Embryonic facial prominence (tissue), 1 donor: Measurements from ENCODE around the gene UGDH.
"Not testable (repeated sequence)": the region's sequence is repeated elsewhere in the genome, so short reads cannot be mapped to it uniquely, and the experiment has no call there.

ENCODE experiments used
- DNase-seq: peaks from one replicate; pipeline ENCODE4 v3.0.0-alpha.2; 2016; ENCODE audit errors: extremely low spot score

The UGDH gene

DNA sequence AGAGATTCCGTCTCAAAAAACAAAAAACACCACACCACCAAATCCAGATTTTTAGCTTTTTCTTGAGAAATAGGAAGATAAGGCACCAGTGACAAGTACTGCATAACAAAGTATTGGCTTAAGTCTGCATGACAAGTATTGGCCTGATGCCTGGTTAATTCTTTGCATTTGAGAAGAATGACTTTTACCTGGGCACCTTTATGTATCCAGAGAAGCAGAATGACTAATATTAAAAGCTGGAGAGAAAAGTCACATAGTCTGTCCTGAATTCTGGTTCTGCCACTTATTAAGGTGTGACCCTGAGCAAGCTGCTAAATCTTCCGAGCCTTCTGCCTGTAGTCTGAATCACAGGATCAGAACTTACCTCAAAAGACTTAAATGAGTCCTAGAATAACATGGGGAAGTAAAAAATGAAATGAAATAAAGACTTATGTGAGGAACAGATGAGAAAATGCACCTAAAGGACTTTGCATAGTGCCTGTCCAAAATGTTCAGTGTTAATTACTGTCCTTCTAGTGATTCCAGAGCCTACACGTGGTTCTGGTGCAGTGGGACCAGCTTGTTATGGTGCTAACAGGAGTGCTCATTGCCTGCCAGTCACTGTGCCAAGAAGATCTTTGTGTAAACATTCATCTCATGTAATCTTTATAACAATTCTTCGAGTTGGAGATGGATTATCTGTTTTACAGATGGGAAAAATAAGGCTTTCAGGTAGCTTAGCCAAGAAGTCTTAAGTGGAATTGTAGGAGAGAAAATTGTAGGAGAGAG lies 31.6 kb downstream of the UGDH start:
- DNase-seq: no peak

DNA sequence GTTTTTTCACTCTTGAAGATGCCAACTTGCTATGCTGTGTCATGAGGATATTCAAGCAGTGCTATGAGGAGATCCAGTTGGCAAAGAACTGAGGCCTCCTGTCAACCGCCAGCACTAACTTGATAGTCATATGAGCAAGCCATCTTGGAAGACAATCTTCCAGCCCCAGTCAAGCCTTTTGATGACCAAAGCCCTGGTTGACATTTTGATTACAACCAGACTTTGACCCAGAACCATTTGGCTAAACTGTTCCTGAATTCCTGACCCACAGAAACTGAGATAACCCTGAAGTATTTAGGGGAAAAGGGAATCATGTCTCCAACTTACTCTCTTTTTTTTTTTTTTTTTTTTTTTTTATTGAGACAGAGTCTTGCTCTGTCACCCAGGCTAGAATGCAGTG lies 32.9 kb downstream of the UGDH start:
- no peak for DNase-seq

GRCh38 chr4:39490322-39490721 lies 36.9 kb downstream of the UGDH start:
- no peak for DNase-seq

DNA sequence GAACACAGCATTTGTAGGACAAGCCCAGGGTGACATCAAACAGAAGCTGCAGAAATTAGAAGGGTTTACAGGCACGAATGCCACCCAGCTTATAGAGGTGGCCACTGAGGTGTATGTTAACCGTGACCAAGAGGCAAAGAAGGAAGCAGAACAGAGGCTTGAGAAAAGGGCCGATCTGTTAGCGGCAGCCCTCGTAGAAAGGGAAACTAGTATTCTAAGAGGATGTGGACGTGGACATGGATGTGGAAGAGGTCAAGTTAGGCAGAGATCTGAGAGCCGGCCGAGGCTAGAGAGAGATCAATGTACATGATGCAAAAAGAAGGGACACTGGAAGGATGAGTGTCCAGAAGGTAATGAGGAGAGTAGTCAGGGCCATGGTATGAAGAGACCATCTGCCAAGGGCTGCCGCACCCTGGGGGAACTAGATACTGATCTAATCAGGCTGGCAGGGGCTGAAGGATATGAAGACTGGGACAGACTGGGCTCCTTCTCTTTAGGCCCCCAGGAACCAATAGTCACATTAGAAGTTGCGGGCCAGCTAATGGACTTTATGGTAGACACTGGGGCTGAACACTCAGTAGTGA lies 40.9 kb downstream of the UGDH start:
- DNase-seq: no peak

GRCh38 chr4:39484582-39485272 lies 42.5 kb downstream of the UGDH start:
- DNase-seq: no peak

- DNase-seq: no peak
These were observed 46.1 kb downstream of the UGDH start for GRCh38 chr4:39480902-39481695.

- DNase-seq: no peak
These were observed 47.0 kb downstream of the UGDH start for GRCh38 chr4:39480251-39480650.

- DNase-seq: no peak
These were observed 50.9 kb downstream of the UGDH start for GRCh38 chr4:39476187-39476895.

DNA sequence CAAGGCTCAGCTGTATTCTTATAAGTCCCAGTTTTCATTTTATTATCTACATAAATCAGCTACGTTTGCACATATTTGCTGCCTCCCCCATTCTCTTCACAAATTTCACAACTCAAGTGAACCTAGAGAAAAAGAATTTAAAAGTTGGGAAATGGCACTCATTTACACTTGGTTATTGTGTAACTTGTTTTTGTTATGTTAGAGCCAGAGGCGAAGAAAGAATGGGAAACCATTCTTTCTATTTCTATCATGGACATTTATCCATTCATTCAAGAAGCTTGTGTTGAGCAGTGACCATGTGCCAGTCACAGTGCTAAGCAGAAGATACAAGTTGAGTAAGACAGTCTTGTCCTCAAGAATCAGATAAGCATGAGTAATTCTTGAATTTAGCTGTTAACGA lies 54.8 kb downstream of the UGDH start:
- DNase-seq: no peak

- DNase-seq: no peak
These were observed 56.8 kb downstream of the UGDH start for GRCh38 chr4:39470402-39470801.

DNA sequence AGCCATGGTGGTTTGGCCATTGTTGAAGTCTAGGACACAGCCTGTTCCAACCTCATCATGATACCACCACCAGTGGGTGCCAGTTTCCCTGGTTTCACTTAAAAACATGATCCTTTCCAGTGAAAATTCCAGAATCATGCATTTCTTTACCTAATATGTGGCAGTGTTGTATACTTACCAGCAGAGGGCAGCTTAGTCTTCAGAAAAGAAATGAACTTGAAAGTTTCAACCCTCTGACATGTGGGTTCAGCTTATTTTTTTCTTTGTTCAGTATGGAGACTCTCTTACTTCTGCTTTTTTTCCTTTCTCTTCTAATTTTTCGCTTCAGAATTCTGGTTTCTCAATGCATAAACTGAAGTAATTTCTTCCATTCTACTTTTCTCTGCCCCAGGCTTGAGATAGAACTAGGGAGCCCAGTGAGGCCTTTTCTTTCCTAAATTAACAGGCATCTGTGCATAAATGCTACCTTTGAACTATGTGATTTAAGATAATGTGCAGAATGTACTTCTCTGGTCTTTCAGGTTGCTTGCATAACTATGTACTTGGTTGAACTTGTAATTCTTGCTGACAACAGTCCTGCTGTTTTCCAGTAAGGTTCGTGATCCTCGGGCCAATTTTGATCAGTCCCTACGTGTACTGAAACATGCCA lies 57.7 kb downstream of the UGDH start:
- peak; percentile 85 for DNase-seq

DNA sequence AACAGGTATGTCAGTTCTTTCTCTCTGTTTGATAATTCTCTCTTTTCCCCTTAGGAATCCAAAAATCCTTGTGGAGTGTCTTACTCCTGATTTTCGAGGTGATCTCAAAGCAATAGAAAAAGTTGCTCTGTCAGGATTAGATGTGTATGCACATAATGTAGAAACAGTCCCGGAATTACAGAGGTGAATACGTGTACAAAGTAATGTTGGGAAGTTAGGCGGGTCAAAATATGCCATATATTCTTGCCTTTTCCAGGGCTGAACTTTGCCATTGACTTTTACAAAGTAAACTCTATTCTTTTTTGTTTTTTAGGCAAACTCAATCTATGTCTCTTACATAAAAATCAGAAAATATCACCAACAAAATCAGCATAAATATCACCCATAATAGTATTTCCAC lies 59.8 kb downstream of the UGDH start:
- no peak for DNase-seq

DNA sequence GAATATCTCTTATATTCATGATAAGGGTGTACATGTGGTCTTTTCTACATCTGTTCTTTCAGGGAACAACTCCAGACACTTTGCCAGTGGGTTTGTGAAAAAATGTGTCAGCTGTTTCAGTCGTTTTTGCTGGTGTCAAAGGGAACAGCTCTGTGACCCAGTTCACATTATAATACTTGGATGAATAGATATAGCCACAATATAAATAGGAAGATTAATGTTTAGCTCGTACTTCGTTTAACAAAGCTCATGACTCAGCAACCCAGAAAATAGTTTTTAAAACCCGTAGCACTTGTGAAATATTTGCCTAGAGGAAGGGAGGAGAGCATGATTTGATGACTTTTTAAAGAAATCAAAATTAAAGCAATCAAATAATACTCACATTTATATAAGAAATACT lies 60.5 kb downstream of the UGDH start:
- DNase-seq: no peak

GRCh38 chr4:39464886-39465501 lies 62.2 kb downstream of the UGDH start:
- DNase-seq: no peak

GRCh38 chr4:39458505-39459300 lies 68.5 kb downstream of the UGDH start, which contains the start of the genes LIAS and RPL9:
LIAS (plus strand) TSS chr4:39459056; CDS start chr4:39459118, 62 bp downstream.
RPL9 (minus strand) TSS chr4:39458922; CDS start chr4:39458439, 483 bp downstream.
- peak; percentile 97 for DNase-seq

DNA sequence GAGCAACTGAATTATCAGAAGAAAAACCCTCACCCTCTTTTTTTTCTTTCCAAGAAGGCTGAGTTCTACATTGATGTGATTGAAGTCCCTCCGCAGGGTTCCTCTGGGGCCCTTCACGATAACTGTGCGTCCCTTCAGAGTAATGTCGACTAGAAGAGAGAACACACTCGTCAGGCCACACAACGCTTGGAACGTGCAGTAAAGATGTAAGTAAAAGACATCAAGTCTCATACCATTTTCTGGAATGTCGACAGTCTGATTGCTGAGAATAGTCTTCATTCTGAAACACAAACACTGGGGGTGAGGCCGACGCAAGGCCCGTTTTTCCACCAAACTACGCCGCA lies 69.1 kb downstream of the UGDH start:
- not testable (repeated sequence) for DNase-seq

- no peak for DNase-seq
These were observed 70.1 kb downstream of the UGDH start for GRCh38 chr4:39456946-39457763.

GRCh38 chr4:39455486-39455885 lies 71.8 kb downstream of the UGDH start:
- DNase-seq: no peak

DNA sequence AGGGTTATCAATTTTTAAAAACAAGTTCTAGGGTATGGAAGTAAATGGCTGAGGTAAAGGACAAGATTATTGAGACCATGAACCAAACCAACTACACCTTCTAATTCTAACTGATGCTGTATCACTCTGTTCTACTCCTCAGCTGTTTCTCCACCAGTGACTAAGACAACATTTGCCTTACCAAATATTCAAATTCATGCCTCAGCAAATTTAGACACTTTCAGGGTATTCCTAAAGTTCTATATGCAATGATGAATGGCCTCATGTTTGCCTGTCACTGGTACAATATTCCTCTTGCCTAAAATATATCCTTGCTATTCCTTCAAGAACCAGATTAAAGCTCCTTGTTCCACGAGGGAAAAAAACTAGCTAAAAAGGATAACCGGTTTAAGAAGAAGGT lies 73.5 kb downstream of the UGDH start:
- no peak for DNase-seq
